GF-D8 (cell line): ENCODE results near the gene POLG.

Experiments used
- DNase-seq: peaks from one replicate; lab custom pipeline; 2025; lab: John Stamatoyannopoulos, UW

The POLG gene

DNA sequence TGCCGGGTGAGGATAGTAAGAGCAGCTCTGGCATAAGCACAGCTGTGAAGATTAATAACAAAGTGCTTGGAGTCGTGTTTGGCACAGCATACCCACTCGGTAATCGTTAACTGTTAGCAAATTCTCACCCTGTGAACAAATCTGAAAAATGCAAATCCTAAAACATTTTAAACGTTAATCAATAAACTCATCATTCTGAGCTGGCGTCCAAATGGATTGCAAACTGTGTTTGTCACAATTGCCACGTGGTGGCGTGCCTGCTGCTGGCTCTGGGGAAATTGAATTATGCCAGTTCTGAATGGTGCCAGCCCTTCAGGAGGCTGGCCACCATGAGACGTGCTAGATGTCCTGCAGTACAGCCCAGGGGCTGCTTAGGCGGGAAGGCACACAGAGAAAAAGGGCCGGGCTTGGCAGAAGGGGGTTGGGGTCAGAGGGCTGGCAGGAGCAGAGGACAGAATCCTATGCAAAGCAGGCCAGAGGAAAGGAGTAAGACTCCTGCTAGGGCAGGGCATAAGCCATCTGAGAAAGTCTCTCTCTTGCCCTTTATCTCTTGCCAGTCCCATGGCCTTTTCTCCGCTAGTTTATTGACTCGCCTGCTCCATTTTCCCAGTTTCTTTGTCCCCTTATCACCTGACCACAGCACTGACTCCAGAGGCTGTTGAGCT, 22.1 kb upstream of the POLG start:
- DNase-seq, result no peak

DNA sequence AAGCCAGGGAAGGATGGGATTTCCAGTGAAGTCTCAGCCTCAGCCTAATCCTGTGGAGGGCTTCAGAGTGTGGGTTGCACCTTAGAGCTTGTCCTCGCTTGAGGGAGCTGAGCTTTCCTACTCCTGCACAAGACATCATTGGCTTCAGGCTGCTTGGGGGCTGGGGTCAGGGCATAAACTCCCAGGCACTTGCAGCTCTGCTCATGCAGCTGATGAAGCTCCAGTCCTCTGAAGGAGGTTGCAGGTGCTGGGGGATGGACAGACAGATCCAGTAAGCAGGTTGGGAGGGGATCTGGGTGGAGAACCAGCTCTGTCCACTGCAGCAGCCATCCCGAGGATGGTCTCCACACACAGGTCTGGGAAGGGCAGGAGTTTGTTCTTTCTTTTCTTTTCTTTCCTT, 19.4 kb upstream of the POLG start:
- no peak for DNase-seq

DNA sequence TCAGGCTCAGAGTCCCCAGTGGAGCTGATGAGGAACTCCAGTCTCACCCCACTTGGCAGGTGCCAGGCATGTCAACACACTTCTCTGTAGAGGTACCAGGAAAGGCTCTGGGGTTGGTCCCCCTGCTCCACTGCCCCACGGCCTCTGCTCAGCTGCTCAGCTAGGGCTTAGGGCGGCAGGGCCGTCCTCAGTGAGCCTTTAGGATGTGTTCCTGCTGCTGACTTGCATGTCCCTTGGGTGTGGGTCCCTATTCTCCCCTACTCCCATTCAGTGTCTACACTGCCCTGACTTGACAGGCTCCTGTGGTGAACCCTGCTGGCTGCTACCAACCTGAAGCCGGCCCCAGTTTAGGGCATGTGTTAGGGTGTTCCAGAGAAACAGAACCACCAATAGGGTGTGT, 17.9 kb upstream of the POLG start:
- DNase-seq, result no peak

DNA sequence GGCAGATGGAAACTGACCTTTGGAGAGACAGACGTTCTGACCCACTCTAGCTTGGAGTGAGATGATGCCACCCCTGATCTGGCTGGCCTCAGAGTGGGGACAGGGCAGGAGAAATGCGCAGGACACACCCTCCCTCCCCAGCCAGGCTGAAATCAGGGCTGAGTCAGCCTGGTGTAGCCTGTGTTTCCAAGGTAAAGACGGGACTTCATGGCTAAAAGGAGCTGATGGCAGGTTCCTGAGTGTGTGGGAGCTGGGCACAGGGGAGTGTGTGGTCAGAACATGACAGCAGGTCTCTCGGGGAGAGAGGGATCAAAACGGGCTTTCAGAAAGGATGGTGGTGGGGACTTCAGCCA, 14.6 kb upstream of the POLG start:
- no peak for DNase-seq

DNA sequence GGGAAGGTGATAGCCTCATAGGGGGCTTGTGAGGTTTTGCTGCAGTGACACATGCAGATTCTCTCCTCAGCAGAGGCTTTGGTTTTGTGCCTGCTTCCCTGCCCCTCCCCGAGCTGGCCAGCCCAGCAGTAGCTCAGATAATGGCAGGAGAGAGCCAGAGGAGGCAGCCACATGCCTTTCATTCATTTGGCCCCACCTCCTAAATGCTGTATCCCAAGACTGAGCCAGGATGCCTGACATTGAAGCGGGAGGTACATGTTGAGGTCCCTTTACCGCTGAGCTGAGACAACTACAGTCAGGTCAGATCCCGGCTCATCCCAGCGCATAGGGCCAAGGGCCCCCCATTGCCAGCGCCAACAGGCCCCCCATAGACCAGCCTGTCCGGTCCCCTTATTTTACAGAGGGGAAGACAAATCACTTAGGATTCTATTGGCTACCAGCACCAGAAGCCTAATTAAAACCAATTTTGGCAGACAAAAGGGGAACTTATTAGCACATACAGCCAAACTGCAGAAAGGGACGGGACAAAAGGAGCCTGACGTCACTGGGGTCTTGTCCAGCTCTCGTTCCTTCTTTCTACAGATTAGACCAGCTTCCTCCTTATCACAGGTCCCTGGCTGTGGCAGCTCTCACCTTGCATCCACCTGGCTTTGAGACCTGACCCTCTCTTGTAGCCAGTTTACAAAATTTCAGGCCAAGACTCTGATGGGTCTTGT, 12.1 kb upstream of the POLG start:
- DNase-seq, result no peak

DNA sequence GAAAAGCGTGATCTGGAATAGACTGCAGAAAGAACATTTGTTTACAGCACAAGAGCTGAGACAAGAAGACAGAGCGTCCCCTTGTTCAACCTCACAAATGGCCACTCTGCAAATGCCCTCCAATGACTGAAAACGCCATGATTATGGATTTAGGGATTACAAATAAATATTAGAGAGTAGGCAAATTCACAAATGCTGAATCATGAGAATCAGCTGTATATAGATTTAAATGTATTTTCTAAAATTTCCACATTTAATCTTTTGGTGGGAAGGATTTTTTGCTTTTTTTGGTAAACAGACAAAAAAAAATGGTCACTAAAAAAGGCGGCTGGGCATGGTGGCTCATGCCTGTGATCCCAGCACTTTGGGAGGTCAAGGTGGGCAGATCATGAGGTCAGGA, 10.6 kb upstream of the POLG start:
- DNase-seq, result no peak

DNA sequence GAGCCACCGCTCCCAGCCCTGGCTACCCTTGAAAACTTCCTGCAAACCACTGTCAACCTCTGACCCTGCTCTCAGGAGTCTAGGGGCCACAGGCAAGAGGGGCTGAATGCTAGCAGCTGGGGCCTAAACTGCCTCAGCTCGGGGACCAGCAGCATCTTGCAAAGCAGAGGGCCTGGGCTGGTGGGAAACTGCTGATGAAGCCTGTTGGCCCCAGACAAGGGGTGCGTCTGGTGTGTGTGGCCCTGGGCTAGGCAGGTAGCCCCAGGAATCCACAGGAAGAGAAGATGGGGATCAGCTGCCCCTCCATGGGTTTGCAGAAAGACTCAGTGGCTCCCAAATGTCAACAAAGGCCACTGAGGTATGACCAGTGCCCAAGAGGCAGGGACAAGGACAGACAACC, 8.2 kb upstream of the POLG start:
- no peak for DNase-seq

DNA sequence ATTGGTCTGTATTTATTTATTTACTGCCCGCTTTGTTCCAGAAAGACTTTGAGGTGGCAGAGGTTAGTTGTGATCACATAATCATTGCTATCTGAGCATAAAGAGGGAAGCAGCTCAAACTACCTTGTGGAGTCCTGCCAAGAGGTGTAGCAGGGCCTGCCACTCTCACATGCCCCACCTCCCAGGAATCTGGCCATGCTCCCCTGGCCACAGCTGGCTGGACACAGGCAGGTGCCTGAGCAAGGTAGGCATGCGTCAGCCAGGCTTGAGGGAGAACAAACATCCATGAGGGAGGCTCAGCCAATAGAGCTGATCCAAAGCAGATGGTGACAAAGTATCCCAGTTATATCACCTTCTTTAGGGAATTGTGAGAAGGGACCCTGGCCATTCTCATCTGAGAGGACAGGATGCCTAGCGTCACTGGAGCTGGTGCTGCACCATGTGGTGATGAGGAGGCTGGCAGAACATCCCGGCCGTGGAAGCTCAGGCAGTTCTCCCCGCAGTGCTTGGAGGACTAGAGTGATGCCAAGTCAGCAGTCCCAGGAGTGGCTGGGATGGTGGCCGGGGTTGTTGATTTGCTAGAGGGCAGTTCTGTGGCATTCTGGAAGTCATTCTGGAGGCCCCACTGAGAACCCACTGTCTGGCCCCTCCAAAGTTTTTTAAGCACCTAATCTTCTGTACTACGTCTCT, 6.8 kb upstream of the POLG start:
- no peak for DNase-seq

DNA sequence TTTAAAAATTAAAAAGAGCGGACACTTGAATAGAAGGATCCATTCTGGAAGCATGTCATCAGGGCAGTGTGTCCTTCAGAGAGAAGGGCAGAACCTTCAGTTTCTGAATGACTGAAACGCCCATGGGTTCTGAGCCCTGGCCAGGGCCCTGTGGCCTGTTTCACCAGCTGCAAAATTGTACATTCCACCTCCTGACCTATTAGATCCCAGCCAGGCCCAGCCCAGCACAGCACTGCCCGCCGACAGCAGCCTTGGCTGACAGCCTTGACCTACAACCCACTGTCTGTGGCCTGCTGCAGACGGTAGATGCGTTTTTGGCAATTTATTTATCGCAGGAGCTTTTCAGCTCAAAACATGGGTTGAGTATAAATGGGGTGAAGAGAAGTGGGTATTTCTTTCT, 5.9 kb upstream of the POLG start:
- no peak for DNase-seq

DNA sequence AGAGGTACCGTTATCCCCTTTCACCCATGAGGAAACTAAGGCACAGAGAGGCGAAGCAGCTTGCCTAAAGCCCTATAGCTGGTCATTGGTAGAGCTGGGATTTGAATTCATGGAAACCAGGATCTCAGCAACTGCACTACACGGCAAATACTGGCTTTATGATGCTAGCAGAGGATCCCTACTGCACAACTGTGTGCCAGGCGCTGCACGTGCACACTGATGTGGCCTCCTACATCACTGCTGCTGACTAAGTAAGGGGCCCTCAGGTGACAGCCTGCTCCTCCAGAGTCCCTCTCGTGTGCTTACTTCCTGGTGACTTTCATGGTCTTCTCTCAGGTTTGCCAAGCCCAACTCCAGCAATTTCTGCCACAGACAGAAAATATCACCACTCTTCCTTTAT, 3.4 kb upstream of the POLG start:
- DNase-seq, result no peak

DNA sequence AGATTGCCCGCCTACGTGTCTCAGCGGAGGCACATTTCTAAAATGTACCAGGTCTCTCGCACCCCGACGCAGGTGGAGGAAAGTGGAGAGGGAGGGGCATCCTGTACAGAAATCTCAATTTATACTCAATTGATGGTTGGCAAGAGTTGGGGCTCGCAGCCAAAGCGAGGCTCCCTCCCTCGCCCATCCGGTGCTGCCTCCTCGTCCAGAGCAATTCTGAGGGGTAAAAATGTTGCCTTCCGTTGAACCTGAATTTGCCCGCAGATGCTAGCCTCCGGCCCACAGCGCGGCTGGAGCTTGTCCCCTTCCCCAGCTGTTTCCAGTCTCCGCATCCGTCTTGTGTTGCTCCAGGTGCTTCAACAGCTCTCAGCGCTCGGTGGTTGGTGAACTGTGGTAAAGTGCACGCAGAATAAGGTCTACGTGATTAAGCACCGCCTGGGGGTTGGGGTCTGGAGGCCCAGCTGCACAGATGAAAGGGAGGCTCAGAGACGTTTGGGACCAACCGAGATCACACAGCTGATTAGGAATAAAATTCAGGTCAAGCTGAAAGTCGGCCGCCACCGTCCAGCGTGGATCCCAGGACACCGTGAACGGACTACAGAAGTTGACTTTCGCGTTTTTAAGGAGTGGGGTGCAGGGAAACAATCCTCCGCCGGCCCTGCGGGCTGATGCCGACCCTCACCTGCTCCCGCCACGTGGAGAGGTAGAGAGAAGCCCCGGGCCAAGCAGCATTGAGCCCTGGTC, 846 bp upstream of the POLG start:
- no peak for DNase-seq

DNA sequence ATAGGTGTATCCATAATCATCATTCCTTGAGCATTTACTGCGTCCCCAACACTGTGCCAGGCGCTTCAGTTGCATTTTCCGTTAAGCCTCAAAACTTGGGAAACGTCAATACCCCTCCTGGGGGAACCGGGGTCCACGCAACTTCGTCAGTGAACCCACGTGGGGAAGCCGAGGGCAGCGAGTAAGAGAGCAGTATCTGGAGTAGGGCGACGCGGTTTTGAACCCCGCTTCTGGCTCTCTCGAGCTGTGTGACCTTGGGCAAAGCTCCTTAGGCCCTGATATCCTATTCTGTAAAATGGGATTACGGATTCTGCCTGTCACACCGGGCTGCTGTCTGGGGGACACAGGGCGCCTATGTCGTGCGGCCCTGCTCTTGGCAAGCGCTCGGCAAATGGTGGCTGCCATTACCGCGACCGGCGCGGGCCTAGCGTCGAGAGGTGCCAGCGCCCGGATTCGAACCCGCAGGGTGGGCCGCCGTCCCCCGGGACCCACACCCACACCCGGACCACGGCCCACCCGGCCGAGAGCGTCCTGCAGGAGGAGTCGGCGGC, 590 bp downstream of the POLG start:
- no peak for DNase-seq

DNA sequence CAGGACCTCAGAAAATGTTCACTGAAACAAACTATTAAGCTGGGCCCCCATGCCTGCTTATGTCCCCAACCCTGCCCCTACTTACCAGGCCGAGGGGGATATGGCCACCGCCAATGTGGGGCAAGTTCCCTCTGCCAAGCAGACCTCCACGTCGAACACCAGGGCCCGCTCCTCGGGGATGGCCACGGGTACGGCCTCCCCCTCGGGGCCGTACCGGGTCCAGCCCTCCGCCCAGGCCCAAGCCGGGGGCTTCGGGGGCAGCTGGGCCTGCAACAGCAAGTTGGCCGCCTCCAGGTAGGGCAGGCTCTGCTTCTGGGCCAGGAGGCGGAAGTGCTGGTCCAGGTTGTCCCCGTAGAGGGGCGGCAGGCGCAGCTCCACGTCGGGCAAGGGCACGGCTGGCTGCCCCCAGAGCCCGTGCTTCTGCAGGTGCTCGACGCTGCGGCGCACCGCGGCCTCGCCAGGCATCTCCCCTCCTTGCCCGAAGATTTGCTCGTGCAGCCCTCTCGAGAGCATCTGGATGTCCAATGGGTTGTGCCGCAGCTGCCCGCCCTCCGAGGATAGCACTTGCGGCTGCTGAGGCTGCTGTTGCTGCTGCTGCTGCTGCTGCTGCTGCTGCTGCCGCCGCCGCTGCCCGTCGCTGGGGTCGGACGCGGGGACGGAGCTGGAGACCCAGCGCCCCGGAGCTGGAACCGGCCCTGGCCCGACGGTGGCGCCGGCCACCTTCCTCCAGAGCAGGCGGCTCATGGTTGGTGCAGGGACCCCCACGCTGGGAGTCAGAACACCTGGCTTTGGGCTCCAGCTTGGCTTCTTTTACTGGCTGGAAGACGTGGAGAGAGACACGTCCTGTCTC, 1.4 kb downstream of the POLG start:
- no peak for DNase-seq

DNA sequence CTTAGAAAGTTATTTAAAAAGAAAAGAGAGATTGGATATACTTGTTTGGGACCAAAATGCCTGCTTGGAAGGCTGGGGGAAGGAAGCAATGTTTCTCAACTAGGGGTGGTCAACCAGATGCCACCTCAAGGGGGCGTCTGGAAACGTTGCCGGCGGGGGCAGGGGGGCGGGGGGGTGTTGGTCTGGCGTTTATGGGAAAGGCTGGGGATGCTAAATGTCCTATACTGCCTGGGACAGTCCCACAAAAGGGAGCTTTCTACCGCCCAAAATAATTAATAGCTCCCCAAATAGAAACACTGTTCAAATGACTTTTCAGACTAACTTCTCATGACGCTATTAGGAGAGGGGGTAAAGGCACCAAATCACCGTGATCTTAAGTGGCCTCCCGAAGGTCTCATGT, 2.2 kb downstream of the POLG start:
- no peak for DNase-seq

DNA sequence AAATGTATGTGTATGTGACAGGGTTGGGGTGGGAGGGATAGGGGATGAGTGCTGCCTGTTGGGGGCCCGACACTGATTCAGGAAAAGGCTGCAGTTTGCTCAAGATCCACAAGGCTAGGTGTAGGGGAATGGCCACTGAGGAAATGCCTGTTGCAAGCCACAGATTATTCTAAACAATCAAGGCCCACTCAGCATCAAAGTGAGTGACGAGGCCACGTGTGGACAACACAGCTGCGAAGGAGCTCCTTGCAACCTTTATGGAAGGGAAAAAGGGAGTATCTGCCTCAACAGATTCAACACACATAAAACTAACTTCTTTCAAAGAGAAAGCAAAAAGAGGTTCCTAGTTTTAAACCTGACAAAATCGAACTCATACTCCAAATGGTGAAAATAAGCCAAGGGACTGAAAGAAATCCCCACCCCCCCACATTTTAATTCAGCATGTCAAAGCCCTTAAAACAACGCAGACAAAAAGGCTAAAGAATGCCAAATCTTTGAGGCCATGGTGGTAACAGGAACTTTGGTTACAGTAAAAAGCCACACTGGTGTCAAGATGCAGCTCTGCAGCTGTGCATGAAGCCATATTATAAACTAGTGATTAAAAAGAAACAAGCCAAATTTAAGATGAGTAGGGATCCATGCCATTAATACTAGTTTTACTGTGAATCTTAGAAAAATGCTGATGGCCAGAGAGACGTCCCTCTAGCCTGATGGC, 3.6 kb downstream of the POLG start:
- DNase-seq, result no peak

DNA sequence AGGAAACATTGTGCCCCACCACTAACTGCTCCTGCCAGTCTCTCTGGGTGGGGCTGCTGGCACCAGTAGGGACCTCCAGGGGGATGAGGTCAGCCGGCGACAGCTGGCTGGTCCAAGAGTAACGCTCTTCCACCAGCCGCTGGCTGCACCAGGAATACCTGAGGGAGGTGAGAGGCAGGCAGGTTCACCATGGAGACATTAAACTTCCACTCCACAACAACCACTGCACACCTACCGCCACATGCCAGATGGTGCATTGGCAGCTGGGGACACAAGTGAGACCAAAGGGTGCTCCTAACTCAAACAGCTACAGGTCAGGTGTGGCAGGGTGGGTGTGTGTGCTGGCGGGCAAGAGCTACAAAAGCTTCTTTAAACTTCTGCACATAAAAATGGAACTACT, 4.5 kb downstream of the POLG start:
- DNase-seq, result no peak

DNA sequence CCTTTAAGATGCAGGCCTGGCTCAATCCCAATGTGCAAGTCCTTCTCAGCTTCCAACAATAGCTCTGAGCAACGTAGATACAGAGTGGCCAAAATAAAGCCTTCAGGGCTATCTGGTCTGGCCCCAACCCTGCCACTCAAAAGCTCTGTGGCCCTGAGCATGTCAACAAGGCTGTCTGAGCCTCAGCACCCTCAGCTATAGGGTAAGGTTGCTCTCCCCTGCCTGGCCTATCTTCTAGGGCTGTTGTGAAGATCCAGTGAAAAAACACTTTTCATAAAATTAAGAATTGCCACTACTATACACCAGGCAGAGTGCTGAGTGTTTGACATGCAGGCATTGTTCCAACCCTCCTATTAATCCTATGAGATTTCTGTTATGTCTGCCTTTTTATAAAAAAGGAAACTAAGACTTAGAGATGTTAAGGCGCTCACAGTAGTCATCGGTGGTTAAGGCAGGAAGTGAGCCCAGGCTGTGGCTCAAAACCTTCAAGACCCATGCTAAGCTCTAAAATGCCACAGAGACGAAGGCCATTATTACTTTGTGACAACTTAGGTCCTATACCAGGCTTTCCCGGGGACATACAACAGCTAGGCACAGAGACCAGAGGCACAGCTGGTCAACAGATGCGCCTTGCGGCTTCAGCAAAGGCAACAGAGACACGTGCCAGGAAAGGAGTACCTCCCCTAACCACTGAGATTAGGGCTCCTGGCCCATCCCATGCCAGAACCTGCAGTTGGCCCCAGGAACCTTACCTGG, 5.1 kb downstream of the POLG start:
- DNase-seq, result no peak

DNA sequence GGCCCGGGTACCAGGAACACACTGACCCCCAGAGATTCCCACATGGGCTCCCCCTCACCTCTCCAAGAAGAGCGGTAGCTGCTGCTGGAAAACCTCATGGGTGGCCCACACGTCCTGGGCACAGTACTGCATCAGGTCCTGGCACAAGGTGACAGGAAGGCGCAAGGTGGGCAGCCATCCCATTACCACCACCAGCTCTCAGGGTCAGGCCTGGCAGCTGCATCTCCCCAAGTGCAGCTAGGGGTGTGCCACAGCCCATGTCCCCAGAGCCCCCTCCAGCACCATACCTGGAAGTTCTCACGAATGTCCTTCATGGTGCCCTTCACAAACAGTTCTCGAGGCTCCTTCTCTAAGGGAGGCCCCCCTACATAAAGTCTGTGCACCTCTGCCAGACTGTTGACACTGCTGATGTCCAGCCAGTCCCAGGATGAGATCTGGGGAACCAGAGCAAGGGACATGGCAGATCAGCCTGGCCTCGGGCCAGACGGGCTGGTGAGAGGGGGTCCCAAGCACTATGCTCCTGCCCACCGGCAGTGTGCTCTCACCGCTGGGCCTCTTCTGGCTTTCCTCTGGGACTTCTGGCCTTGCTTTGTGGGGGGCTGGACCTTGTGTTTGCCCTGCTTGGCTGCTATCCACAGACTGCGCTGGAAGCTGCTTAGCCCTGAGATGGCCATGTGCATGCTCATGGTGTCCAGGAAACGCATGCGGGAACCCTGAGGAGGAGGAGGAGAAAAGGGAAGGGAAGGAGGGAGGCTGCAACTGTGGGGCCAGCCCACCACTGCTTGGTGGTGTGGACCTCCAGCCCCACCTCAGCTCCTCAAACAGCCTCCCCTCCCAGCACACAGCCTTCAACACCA, 6.0 kb downstream of the POLG start:
- DNase-seq, result no peak

DNA sequence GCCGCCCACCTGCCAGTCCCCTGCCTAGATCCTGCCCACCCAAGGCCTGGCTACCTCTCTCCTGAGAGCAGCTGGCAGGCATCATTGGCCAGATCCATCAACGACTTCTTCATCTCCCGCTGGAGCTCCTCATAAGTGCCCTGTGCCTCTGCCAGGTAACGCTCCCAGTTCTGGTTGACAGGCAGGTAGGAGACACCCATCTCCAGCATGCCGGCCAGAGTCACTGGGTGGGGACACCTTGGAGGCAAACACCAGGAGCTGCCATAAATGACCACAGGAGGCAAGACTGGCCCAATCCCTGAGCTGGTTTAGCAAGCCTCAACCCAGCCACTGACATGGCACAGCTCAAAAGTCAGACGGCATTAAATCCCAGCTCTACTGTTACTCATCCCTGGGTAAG, 7.5 kb downstream of the POLG start:
- no peak for DNase-seq
